ENCODE measurements around the gene PIGW.

Gene PIGW

DNA sequence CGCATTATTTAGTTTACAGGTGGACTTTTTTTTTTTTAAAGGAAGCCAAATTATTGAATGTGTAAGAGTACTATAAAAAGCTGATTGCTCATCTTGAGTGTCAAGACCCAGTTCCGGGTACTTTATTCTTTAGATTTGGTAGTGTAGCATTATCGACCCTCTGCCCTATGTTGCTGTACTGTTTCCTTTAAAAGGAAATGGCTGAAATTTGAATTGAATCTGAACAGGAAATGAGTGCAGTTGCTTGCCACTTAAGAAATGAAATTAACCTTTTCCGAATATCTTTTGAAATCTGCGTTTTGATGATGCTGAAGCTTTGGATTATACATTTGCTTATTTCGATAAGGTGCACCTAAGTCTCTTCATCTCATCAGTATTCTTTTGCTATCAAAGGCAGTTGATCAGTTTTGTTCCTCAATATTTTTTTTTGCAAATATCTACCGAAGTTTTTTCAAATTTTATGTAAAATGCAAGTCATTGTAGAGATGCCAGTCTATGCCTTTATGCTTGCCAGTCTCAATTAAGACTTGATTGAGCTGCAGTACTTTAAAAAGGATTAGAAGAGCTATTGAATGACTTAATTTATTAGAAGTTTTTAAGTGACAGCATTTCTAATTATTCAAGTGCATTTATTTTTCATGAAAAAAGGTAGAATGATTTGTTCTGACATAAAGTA, 11.8 kb downstream of the PIGW start:
- DNase-seq, result no peak

GRCh38 chr17:36547776-36548175, 13.0 kb downstream of the PIGW start:
- no peak for DNase-seq

- no peak for DNase-seq
Measured at GRCh38 chr17:36550491-36551417, 16.0 kb downstream of the PIGW start.

GRCh38 chr17:36553459-36553858, 18.7 kb downstream of the PIGW start:
- DNase-seq, result no peak

DNA sequence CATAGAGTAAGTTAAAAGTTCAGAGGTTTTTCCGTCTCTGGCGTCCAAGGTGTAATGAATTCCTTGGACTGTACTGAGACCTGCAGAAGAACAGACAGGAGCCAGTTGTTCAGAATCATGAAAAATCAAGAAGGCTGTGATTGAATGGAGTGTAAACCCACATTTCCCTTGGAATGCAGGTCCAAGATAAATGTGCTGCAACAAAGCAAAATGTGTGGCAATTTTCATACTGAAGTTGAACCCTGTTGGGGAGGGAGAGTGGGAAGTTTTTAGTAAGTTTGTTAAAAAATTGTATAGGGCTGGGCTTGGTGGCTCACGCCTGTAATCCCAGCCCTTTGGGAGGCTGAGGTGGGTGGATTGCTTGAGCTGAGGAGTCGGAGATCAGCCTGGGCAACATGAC, 31.3 kb downstream of the PIGW start:
- no peak for DNase-seq

GRCh38 chr17:36575028-36575427, 40.2 kb downstream of the PIGW start:
- no peak for DNase-seq

DNA sequence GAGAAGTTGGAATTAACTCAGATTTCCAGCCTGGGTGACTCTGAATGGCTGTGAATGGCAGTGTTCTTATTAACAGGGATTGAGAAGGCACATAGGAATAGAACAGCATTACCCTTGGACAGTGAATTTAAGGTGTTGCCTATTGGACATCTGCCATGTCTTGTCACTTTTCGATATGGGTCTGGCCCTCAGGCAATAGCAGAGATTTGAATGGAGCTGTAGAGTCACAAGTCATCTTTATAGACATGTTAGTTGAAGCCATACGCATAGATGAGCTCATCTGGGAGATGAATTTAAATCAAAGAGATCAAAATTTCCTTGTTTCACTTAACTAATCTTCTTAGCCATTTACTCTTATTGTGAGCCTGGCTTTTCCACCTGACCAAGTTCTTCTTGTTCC, 42.0 kb downstream of the PIGW start:
- DNase-seq, result no peak

DNA sequence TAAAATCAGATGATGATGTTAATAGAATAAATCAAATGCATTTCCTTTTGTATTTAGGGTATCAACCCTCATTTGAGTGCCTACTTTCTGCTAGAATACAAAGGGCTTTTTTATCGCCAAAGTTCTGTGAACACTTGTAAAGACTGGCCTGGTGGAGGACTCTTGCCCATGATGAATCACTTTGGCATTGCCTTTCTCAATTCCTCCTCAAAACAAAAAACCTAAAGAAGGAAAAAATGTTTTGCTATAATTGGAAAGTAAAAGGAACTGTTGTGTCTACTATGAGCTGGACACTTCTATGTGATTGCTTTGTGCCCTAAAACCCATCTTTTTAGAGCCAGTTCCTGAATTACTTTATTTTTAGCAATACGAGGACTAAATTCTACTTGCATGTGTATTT, 43.9 kb downstream of the PIGW start:
- no peak for DNase-seq

DNA sequence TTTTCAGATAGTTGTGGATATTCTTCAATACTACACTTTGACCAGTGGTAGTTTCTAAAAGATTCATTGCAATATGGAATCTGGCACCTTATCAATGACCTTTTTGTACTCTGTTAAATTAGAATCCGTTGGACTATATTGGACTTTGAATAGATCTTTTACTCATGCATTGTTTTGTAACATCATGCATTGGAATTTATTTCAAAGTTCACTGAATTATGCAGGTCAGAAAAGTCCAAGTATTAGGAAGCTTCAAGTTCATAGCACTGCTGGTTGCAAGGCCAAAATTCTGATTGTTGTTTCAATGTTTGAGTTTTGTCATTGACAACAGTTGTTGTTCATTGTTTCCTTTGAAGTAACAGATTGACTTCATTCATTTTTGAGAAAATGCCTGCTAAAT, 49.0 kb downstream of the PIGW start:
- DNase-seq, result no peak

GRCh38 chr17:36586138-36586537, 51.4 kb downstream of the PIGW start:
- DNase-seq, result no peak
